Epidermal melanocyte (primary cell): ENCODE data around the gene TRAF1.
"Not testable (repeated sequence)": the region's sequence is repeated elsewhere in the genome, so short reads cannot be mapped to it uniquely, and the experiment has no call there.

Source experiments
- DNase-seq: peaks from one replicate; pipeline ENCODE4 v3.0.0; 2011; ENCODE audit warnings: low spot score; ENCODE audit not compliant: insufficient read length

TRAF1 gene

GRCh38 chr9:120926397-120926928 is at the start of gene TRAF1:
Gene TRAF1, minus strand, starts transcription at chr9:120926796. Its CDS starts 721 bp downstream, at chr9:120926075.
- no peak for DNase-seq

- DNase-seq = no peak
Observed at GRCh38 chr9:120974921-120975320, 48.3 kb upstream of the TRAF1 start.

- DNase-seq = no peak
Observed at GRCh38 chr9:120974181-120974580, 47.6 kb upstream of the TRAF1 start.

GRCh38 chr9:120971938-120972337 is 45.3 kb upstream of the TRAF1 start:
- DNase-seq = no peak

- not testable (repeated sequence) for DNase-seq
Observed at GRCh38 chr9:120971471-120971870, 44.9 kb upstream of the TRAF1 start.

GRCh38 chr9:120970244-120970643 is 43.6 kb upstream of the TRAF1 start:
- DNase-seq = no peak

GRCh38 chr9:120966013-120966369 is 39.4 kb upstream of the TRAF1 start:
- no peak for DNase-seq

- DNase-seq = peak; percentile 27
Observed at GRCh38 chr9:120965344-120966012, 38.9 kb upstream of the TRAF1 start.

- no peak for DNase-seq
Observed at GRCh38 chr9:120961936-120962335, 35.3 kb upstream of the TRAF1 start.

- no peak for DNase-seq
Observed at GRCh38 chr9:120960001-120960400, 33.4 kb upstream of the TRAF1 start.

- DNase-seq = no peak
Observed at GRCh38 chr9:120956862-120957261, 30.3 kb upstream of the TRAF1 start.

- no peak for DNase-seq
Observed at GRCh38 chr9:120951960-120952618, 25.5 kb upstream of the TRAF1 start.

GRCh38 chr9:120950421-120951388 is 24.1 kb upstream of the TRAF1 start:
- DNase-seq = no peak

- no peak for DNase-seq
Observed at GRCh38 chr9:120949290-120949689, 22.7 kb upstream of the TRAF1 start.

GRCh38 chr9:120948824-120949223 is 22.2 kb upstream of the TRAF1 start:
- DNase-seq = no peak

- DNase-seq = no peak
Observed at GRCh38 chr9:120947222-120947621, 20.6 kb upstream of the TRAF1 start.

GRCh38 chr9:120946259-120946658 is 19.7 kb upstream of the TRAF1 start:
- no peak for DNase-seq

- no peak for DNase-seq
Observed at GRCh38 chr9:120944948-120945347, 18.4 kb upstream of the TRAF1 start.

GRCh38 chr9:120944434-120944843 is 17.8 kb upstream of the TRAF1 start:
- no peak for DNase-seq

- no peak for DNase-seq
Observed at GRCh38 chr9:120942186-120943001, 15.8 kb upstream of the TRAF1 start.
